Vagina (tissue), 2 donors: ENCODE data around the gene TMEM139.

Experiments
- POLR2AphosphoS5 ChIP-seq, 2 donors: sonication (generic); formaldehyde crosslinking; IDR thresholded peaks; one replicate each; pipeline ENCODE4 v1.9.0; 2017; ENCODE audit warnings: antibody characterized with exemption in 2 of 2, mild to moderate bottlenecking in 2 of 2, low read depth in 1 of 2; ENCODE audit not compliant: insufficient read depth in 1 of 2
- TF ChIP-seq, protein P1 (sequence below), 3 experiments: fragments of 450-650 bp in 2 of 3; fragments of 200-600 bp in 1 of 3; sonication (generic) in 1 of 3; IDR thresholded peaks; one replicate each; pipeline ENCODE4 v1.5.1; 2017 to 2019; ENCODE audit warnings: antibody characterized with exemption in 3 of 3, mild to moderate bottlenecking in 2 of 3, moderate library complexity in 2 of 3

DNA sequence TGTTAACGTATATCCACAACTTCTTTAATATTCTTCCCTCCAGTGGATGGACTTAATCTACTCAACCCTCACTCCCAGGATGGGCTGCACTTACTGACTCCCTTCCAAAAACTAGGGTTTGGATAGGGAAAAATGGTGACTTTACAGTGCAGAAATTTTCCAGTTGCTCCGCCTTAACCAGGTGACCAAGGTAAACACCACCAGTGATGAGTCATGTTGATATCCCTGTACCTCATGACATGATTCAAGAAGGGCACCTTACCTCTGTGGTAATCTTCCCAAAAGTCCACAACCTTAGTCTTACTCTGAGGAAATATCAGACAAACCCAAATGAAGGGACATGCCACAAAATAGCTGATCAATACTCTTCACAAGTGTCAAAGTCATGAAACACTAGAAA, 25.0 kb upstream of the TMEM139 start:
- TF ChIP-seq, protein P1, sequence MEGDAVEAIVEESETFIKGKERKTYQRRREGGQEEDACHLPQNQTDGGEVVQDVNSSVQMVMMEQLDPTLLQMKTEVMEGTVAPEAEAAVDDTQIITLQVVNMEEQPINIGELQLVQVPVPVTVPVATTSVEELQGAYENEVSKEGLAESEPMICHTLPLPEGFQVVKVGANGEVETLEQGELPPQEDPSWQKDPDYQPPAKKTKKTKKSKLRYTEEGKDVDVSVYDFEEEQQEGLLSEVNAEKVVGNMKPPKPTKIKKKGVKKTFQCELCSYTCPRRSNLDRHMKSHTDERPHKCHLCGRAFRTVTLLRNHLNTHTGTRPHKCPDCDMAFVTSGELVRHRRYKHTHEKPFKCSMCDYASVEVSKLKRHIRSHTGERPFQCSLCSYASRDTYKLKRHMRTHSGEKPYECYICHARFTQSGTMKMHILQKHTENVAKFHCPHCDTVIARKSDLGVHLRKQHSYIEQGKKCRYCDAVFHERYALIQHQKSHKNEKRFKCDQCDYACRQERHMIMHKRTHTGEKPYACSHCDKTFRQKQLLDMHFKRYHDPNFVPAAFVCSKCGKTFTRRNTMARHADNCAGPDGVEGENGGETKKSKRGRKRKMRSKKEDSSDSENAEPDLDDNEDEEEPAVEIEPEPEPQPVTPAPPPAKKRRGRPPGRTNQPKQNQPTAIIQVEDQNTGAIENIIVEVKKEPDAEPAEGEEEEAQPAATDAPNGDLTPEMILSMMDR (IDR thresholded peaks at IDR 0.05): no peak
- TF ChIP-seq POLR2AphosphoS5 (IDR thresholded peaks at IDR 0.05; ENCODE audit: insufficient read depth in 1 of 2, low read depth in 1 of 2): no peak
